Dermis blood vessel endothelial cell (primary cell): ENCODE measurements around the gene TIMP3. TPM values are rescaled to one million over a fixed set of nuclear protein-coding genes. Genes with fewer than 3 reads are reported as not detected.
A peak's percentile ranks its signal among the peaks of the same experiment; 100 is the strongest.
"Not testable (repeated sequence)": the region's sequence is repeated elsewhere in the genome, so short reads cannot be mapped to it uniquely, and the experiment has no call there.

Source experiments
- DNase-seq: peaks from one replicate; pipeline ENCODE4 v3.0.0; 2010
- total RNA-seq: library from RNA; depleted of rRNA; stranded (reverse); fragments of >200 nt; gene quantifications from 2 replicates; pipeline ENCODE4 v1.2.3, GENCODE V29; 2014

TIMP3 gene
- 197 and 203 TPM in 2 replicates for total RNA-seq

GRCh38 chr22:32801537-32802236 lies at the start of gene TIMP3:
TIMP3 (plus strand) TSS chr22:32801705; CDS start chr22:32802002, 297 bp downstream.
- peak; percentile 20 for DNase-seq

- DNase-seq, result no peak
Observed at GRCh38 chr22:32752326-32752725, 49.2 kb upstream of the TIMP3 start.

- no peak for DNase-seq
Observed at GRCh38 chr22:32752816-32753520, 48.5 kb upstream of the TIMP3 start.

- DNase-seq, result no peak
Observed at GRCh38 chr22:32753591-32753990, 47.9 kb upstream of the TIMP3 start.

- peak; percentile 1 for DNase-seq
Observed at GRCh38 chr22:32754413-32755041, 47.0 kb upstream of the TIMP3 start.

GRCh38 chr22:32757086-32757762 lies 44.3 kb upstream of the TIMP3 start:
- DNase-seq, result not testable (repeated sequence)

GRCh38 chr22:32758866-32759385 lies 42.6 kb upstream of the TIMP3 start:
- DNase-seq, result no peak

- no peak for DNase-seq
Observed at GRCh38 chr22:32760396-32760795, 41.1 kb upstream of the TIMP3 start.

GRCh38 chr22:32760815-32761214 lies 40.7 kb upstream of the TIMP3 start:
- DNase-seq, result peak; percentile 5

- DNase-seq, result peak; percentile 1
Observed at GRCh38 chr22:32761251-32761903, 40.1 kb upstream of the TIMP3 start.

GRCh38 chr22:32764330-32765131 lies 37.0 kb upstream of the TIMP3 start:
- DNase-seq, result peak; percentile 17

GRCh38 chr22:32765132-32765618 lies 36.3 kb upstream of the TIMP3 start:
- DNase-seq, result peak; percentile 8

- DNase-seq, result no peak
Observed at GRCh38 chr22:32771756-32772155, 29.7 kb upstream of the TIMP3 start.

GRCh38 chr22:32775957-32776356 lies 25.5 kb upstream of the TIMP3 start:
- no peak for DNase-seq

- DNase-seq, result no peak
Observed at GRCh38 chr22:32776397-32776796, 25.1 kb upstream of the TIMP3 start.

- DNase-seq, result no peak
Observed at GRCh38 chr22:32776802-32777201, 24.7 kb upstream of the TIMP3 start.

GRCh38 chr22:32777987-32778386 lies 23.5 kb upstream of the TIMP3 start:
- no peak for DNase-seq

GRCh38 chr22:32780726-32781310 lies 20.7 kb upstream of the TIMP3 start:
- DNase-seq, result no peak

GRCh38 chr22:32781695-32782094 lies 19.8 kb upstream of the TIMP3 start:
- DNase-seq, result no peak

- DNase-seq, result no peak
Observed at GRCh38 chr22:32785321-32786026, 16.0 kb upstream of the TIMP3 start.
